ENCODE data around the gene EPB41L3.

DNA sequence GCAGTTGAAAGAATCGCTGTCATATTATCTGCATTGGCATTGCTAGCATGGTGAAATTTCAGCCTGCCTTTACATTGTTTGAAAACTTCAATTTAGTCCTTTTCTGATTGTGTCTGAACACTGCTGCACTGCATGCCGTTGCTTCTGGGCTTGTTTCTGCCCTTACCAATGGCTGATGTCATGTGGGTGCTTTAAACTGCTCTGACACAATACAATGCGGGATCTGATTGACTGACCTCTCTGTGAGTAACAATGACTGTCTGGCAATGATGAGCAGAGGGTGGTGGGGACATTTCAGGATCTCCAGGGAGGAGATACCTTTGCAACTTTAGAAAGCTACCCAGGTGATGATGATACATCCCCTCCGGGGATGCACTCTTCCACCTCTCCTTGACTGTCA, 128.8 kb downstream of the EPB41L3 start:
- TF ChIP-seq POLR2A (IDR thresholded peaks at IDR 0.05) = no peak
- no peak for TF ChIP-seq CTCF (IDR thresholded peaks at IDR 0.05)
